ENCODE measurements around the gene TRAPPC3. TPM values are rescaled to one million over a fixed set of nuclear protein-coding genes. Genes with fewer than 3 reads are reported as not detected.

The TRAPPC3 gene
- total RNA-seq, 2 experiments from 2014 or later = 51.7 to 52.5 TPM

GRCh38 chr1:36126797-36127500 is 22.3 kb downstream of the TRAPPC3 start:
- Mint-ChIP-seq H3K36me3 (no peaks in the 10 kb centered on the region), H3K27ac (no peak overlapping the region), H3K4me1 (peaks cover 8% of the 10 kb centered on the region), H3K27me3 (peaks cover 34% of the 10 kb centered on the region), H3K4me3 (no peak overlapping the region), H3K9me3 (no peaks in the 10 kb centered on the region)
- DNase-seq (no peak), ATAC-seq (ENCODE audit: low read depth) (no peak)
- POLR2A ChIA-PET = interaction anchor here (0.6 to 1.0 kb wide), 2 partner anchors 26 to 1347 kb away, joined by 3 to 6 read pairs; no protein-coding TSS in a partner anchor

GRCh38 chr1:36126005-36126716 is 23.1 kb downstream of the TRAPPC3 start:
- Mint-ChIP-seq H3K27me3 (peaks cover 34% of the 10 kb centered on the region), H3K9me3 (no peaks in the 10 kb centered on the region), H3K27ac (no peak overlapping the region), H3K4me3 (peak overlapping the region; percentile 37), H3K36me3 (no peaks in the 10 kb centered on the region), H3K4me1 (peaks cover 8% of the 10 kb centered on the region)
- DNase-seq (no peak), ATAC-seq (ENCODE audit: low read depth) (no peak)
- POLR2A ChIA-PET = no interaction called here

GRCh38 chr1:36125129-36125991 is 23.9 kb downstream of the TRAPPC3 start, which contains the start of gene COL8A2:
Gene COL8A2, minus strand, starts transcription at chr1:36125222. Its CDS starts 24,980 bp downstream, at chr1:36100242.
- DNase-seq (no peak), ATAC-seq (ENCODE audit: low read depth) (peak; percentile 44)
- Mint-ChIP-seq H3K36me3 (no peaks in the 10 kb centered on the region), H3K27ac (peak within 1 kb of the TSS; percentile 0), H3K4me1 (peaks cover 8% of the 10 kb centered on the region), H3K27me3 (peaks cover 34% of the 10 kb centered on the region), H3K4me3 (peak within 1 kb of the TSS; percentile 37), H3K9me3 (no peaks in the 10 kb centered on the region)
- POLR2A ChIA-PET = no interaction called here

GRCh38 chr1:36124404-36125128 is 24.7 kb downstream of the TRAPPC3 start:
- no peaks in the 10 kb centered on the region for H3K9me3 Mint-ChIP-seq
- H3K36me3 Mint-ChIP-seq = no peaks in the 10 kb centered on the region
- peak overlapping the region; percentile 0 for H3K27ac Mint-ChIP-seq
- H3K4me1 Mint-ChIP-seq = peaks cover 8% of the 10 kb centered on the region
- ATAC-seq (ENCODE audit: low read depth) (no peak), DNase-seq (no peak)
- POLR2A ChIA-PET = no interaction called here
- H3K4me3 Mint-ChIP-seq = peak overlapping the region; percentile 33
- H3K27me3 Mint-ChIP-seq = peaks cover 34% of the 10 kb centered on the region

- DNase-seq = no peak
- Mint-ChIP-seq H3K4me1 (peaks cover 8% of the 10 kb centered on the region), H3K4me3 (peak overlapping the region; percentile 2), H3K27ac (peak overlapping the region; percentile 3), H3K9me3 (no peaks in the 10 kb centered on the region), H3K36me3 (no peaks in the 10 kb centered on the region), H3K27me3 (peaks cover 34% of the 10 kb centered on the region)
- POLR2A ChIA-PET = interaction anchor here (1.2 kb wide), 1 partner anchor 10 kb away, joined by 4 read pairs; no protein-coding TSS in a partner anchor
- ATAC-seq (ENCODE audit: low read depth) = peak; percentile 45
These were observed 25.9 kb downstream of the TRAPPC3 start for GRCh38 chr1:36123356-36123755.

GRCh38 chr1:36122062-36123030 is 26.9 kb downstream of the TRAPPC3 start:
- Mint-ChIP-seq H3K4me3 (no peak overlapping the region), H3K27ac (no peak overlapping the region), H3K36me3 (no peaks in the 10 kb centered on the region), H3K27me3 (peaks cover 34% of the 10 kb centered on the region), H3K9me3 (no peaks in the 10 kb centered on the region), H3K4me1 (peaks cover 8% of the 10 kb centered on the region)
- ATAC-seq (ENCODE audit: low read depth) (no peak), DNase-seq (no peak)
- POLR2A ChIA-PET = interaction anchor here (1.2 kb wide), 1 partner anchor 9 kb away, joined by 4 read pairs; no protein-coding TSS in a partner anchor

- Mint-ChIP-seq H3K36me3 (no peaks in the 10 kb centered on the region), H3K27ac (no peak overlapping the region), H3K4me1 (peaks cover 5% of the 10 kb centered on the region), H3K4me3 (no peak overlapping the region), H3K27me3 (peaks cover 21% of the 10 kb centered on the region), H3K9me3 (no peaks in the 10 kb centered on the region)
- DNase-seq (no peak), ATAC-seq (ENCODE audit: low read depth) (no peak)
- POLR2A ChIA-PET = interaction anchor here (0.6 kb wide), 1 partner anchor 15 kb away, joined by 3 read pairs; no protein-coding TSS in a partner anchor
These were observed 29.8 kb downstream of the TRAPPC3 start for GRCh38 chr1:36119456-36119855.

GRCh38 chr1:36118447-36119204 is 30.7 kb downstream of the TRAPPC3 start:
- ATAC-seq (ENCODE audit: low read depth) (no peak), DNase-seq (no peak)
- POLR2A ChIA-PET = interaction anchor here (0.7 to 0.8 kb wide), 3 partner anchors 9 to 187 kb away, joined by 3 to 5 read pairs (median 4); partner anchors contain the start of gene AGO3
- Mint-ChIP-seq H3K27ac (no peak overlapping the region), H3K4me1 (peaks cover 4% of the 10 kb centered on the region), H3K36me3 (no peaks in the 10 kb centered on the region), H3K27me3 (peaks cover 13% of the 10 kb centered on the region), H3K9me3 (no peaks in the 10 kb centered on the region), H3K4me3 (no peak overlapping the region)

GRCh38 chr1:36116901-36117300 is 32.4 kb downstream of the TRAPPC3 start:
- no peak for DNase-seq
- H3K4me1 Mint-ChIP-seq = no peaks in the 10 kb centered on the region
- H3K4me3 Mint-ChIP-seq = no peak overlapping the region
- no peaks in the 10 kb centered on the region for H3K9me3 Mint-ChIP-seq
- POLR2A ChIA-PET = interaction anchor here (0.5 to 0.9 kb wide), 3 partner anchors 18 to 282 kb away, joined by 3 to 5 read pairs (median 4); no protein-coding TSS in a partner anchor
- no peak overlapping the region for H3K27ac Mint-ChIP-seq
- no peak for ATAC-seq (ENCODE audit: low read depth)
- no peaks in the 10 kb centered on the region for H3K36me3 Mint-ChIP-seq
- no peaks in the 10 kb centered on the region for H3K27me3 Mint-ChIP-seq

- Mint-ChIP-seq H3K36me3 (no peaks in the 10 kb centered on the region), H3K27ac (peak overlapping the region; percentile 3), H3K4me1 (peaks cover 7% of the 10 kb centered on the region), H3K9me3 (no peaks in the 10 kb centered on the region), H3K4me3 (no peak overlapping the region), H3K27me3 (no peaks in the 10 kb centered on the region)
- POLR2A ChIA-PET = no interaction called here
- ATAC-seq (ENCODE audit: low read depth) = no peak
- no peak for DNase-seq
These were observed 33.4 kb downstream of the TRAPPC3 start for GRCh38 chr1:36115931-36116330.

- no peak overlapping the region for H3K27ac Mint-ChIP-seq
- POLR2A ChIA-PET = no interaction called here
These were observed 34.1 kb downstream of the TRAPPC3 start for GRCh38 chr1:36115200-36115669.

More at GRCh38 chr1:36115200-36115669, 34.1 kb downstream of the TRAPPC3 start:
- no peak for ATAC-seq (ENCODE audit: low read depth)
- Mint-ChIP-seq H3K27me3 (no peaks in the 10 kb centered on the region), H3K4me3 (no peak overlapping the region), H3K36me3 (no peaks in the 10 kb centered on the region), H3K9me3 (no peaks in the 10 kb centered on the region), H3K4me1 (peaks cover 10% of the 10 kb centered on the region)
- no peak for DNase-seq

Measured in activated naive CD8-positive, alpha-beta T cell treated with anti-CD3 and anti-CD28 coated beads, Interleukin-2, amount 10 ng/mL, durations not matched to agents 7 days and 5 days (primary cell).